CD4-positive, alpha-beta T cell (primary cell): Measurements from ENCODE around the gene RRAS2. TPM values are rescaled to one million over a fixed set of nuclear protein-coding genes. Genes with fewer than 3 reads are reported as not detected.

Experiments used
- ATAC-seq: fragments of 200-7000 bp; cut with Tn5 transposase; one replicate; pipeline ENCODE4 v1.10.0; 2022; ENCODE audit warnings: mild to moderate bottlenecking; ENCODE audit not compliant: poor library complexity
- CTCF ChIA-PET: fragments of 350-600 bp; sonication (Branson Sonifier 250); formaldehyde crosslinking; loops from one replicate; lab custom pipeline; 2021; ENCODE audit warnings: antibody characterized with exemption, inconsistent platforms; lab: Charles Lee
- POLR2A ChIA-PET: fragments of 350-600 bp; sonication (Branson Sonifier 250); formaldehyde crosslinking; loops from one replicate; lab custom pipeline; 2021; ENCODE audit warnings: antibody characterized with exemption, inconsistent platforms; lab: Charles Lee
- DNase-seq, 14 experiments: peaks; one replicate each; pipeline ENCODE4 v3.0.0-alpha.2; 2013 to 2020; ENCODE audit warnings: mixed read lengths in 2 of 14
- H3K27ac ChIP-seq, 2 donors: one replicate each; pipeline versions ENCODE4 v1.5.1 to v1.7.0; 2013; ENCODE audit warnings: low read length in 2 of 2, low read depth in 1 of 2, mild to moderate bottlenecking in 1 of 2
- H3K27me3 ChIP-seq, 2 experiments: 1 replicate in 1 of 2; 2 replicates in 1 of 2; pipeline versions ENCODE4 v1.6.1 to v1.7.0; 2013; ENCODE audit warnings: low read length in 2 of 2, control low read depth in 1 of 2, mild to moderate bottlenecking in 1 of 2, moderate library complexity in 1 of 2; ENCODE audit not compliant: insufficient read depth in 2 of 2, control insufficient read depth in 1 of 2
- H3K36me3 ChIP-seq: one replicate; pipeline ENCODE4 v1.6.1; 2013; ENCODE audit warnings: low read length, control low read depth; ENCODE audit not compliant: insufficient read depth
- H3K4me1 ChIP-seq: one replicate; pipeline ENCODE4 v1.6.1; 2013; ENCODE audit warnings: low read length, control low read depth; ENCODE audit not compliant: insufficient read depth
- H3K4me3 ChIP-seq: one replicate; pipeline ENCODE4 v1.5.1; 2013; ENCODE audit warnings: mild to moderate bottlenecking, low read length, moderate library complexity
- H3K9me3 ChIP-seq, 2 experiments: 1 replicate in 1 of 2; 2 replicates in 1 of 2; pipeline versions ENCODE4 v1.6.1 to v1.7.0; 2013; ENCODE audit warnings: low read length in 2 of 2, mild to moderate bottlenecking in 2 of 2, control low read depth in 1 of 2, moderate library complexity in 1 of 2; ENCODE audit not compliant: control insufficient read depth in 1 of 2, insufficient read depth in 1 of 2
- H3K27ac Mint-ChIP-seq: one replicate; pipeline ENCODE4 v1.8.0; 2020; ENCODE audit warnings: mixed read lengths
- H3K27me3 Mint-ChIP-seq: one replicate; pipeline ENCODE4 v1.8.0; 2021; ENCODE audit warnings: mixed read lengths
- H3K36me3 Mint-ChIP-seq: one replicate; pipeline ENCODE4 v1.8.0; 2021; ENCODE audit warnings: low read depth, mixed read lengths
- H3K4me1 Mint-ChIP-seq: one replicate; pipeline ENCODE4 v1.8.0; 2021; ENCODE audit warnings: low read depth, mixed read lengths
- H3K4me3 Mint-ChIP-seq: one replicate; pipeline ENCODE4 v1.8.0; 2020; ENCODE audit warnings: mild to moderate bottlenecking, mixed read lengths
- H3K9me3 Mint-ChIP-seq: one replicate; pipeline ENCODE4 v1.8.0; 2020; ENCODE audit warnings: mixed read lengths
- intact Hi-C, 2 experiments: fragments of 100-400 bp; cut with DNase I in 1 of 2; cut with micrococcal nuclease in 1 of 2; formaldehyde crosslinking; loops; one replicate each; pipeline versions ENCODE4 v1.15.1 to v1.9.0; 2023 to 2025; cut with DNase I, micrococcal nuclease
- total RNA-seq, 174 experiments: library from RNA in 2 of 174; stranded (reverse) in 2 of 174; gene quantifications; one replicate each; pipeline ENCODE4 v1.2.3 and lab custom pipeline; 2021 to 2026
- TF ChIP-seq, protein P1 (sequence below): fragments of 200-600 bp; IDR thresholded peaks from one replicate; pipeline ENCODE4 v1.8.0; 2022; ENCODE audit warnings: antibody characterized with exemption, mild to moderate bottlenecking

The RRAS2 gene
- total RNA-seq, 2 experiments from 2014 or later = 20.7 to 21.2 TPM

DNA sequence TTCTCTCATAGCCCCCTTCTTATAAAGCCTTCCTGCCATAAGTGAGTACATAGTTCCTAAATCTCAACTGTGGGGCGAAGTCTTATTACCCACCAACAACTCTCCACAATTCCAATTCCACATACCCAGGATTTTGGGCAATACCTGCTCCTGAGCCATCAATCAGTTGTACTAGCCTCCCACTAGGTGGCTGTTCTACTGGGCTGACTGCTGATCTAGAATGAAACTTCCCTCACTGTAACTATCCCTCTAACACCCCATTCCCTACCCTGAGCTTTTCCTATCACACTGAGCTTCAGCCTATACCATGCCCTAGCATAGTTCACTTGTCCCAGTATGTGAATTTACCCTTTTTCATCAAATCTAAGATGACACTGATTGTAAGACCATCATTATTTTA, 52.5 kb downstream of the RRAS2 start:
- Histone ChIP-seq H3K9me3 (no peaks in the 10 kb centered on the region), H3K4me1 (no peaks in the 10 kb centered on the region), H3K27me3 (no peaks in the 10 kb centered on the region), H3K4me3 (no peak overlapping the region), H3K36me3 (no peaks in the 10 kb centered on the region), H3K27ac (no peak overlapping the region)
- DNase-seq (no peak), ATAC-seq (no peak)
- TF ChIP-seq, protein P1, sequence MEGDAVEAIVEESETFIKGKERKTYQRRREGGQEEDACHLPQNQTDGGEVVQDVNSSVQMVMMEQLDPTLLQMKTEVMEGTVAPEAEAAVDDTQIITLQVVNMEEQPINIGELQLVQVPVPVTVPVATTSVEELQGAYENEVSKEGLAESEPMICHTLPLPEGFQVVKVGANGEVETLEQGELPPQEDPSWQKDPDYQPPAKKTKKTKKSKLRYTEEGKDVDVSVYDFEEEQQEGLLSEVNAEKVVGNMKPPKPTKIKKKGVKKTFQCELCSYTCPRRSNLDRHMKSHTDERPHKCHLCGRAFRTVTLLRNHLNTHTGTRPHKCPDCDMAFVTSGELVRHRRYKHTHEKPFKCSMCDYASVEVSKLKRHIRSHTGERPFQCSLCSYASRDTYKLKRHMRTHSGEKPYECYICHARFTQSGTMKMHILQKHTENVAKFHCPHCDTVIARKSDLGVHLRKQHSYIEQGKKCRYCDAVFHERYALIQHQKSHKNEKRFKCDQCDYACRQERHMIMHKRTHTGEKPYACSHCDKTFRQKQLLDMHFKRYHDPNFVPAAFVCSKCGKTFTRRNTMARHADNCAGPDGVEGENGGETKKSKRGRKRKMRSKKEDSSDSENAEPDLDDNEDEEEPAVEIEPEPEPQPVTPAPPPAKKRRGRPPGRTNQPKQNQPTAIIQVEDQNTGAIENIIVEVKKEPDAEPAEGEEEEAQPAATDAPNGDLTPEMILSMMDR = no peak
- Mint-ChIP-seq H3K4me1 (no peaks in the 10 kb centered on the region), H3K27ac (no peak overlapping the region), H3K9me3 (no peaks in the 10 kb centered on the region), H3K27me3 (no peaks in the 10 kb centered on the region), H3K4me3 (no peak overlapping the region), H3K36me3 (no peaks in the 10 kb centered on the region)
- intact Hi-C loops = loop anchor here (5.0 to 10.0 kb wide), 2 partner anchors 51 to 898 kb away; partner anchors contain the start of gene RRAS2 (in 1 of the 2)
- CTCF ChIA-PET = no interaction called here
- POLR2A ChIA-PET = no interaction called here

DNA sequence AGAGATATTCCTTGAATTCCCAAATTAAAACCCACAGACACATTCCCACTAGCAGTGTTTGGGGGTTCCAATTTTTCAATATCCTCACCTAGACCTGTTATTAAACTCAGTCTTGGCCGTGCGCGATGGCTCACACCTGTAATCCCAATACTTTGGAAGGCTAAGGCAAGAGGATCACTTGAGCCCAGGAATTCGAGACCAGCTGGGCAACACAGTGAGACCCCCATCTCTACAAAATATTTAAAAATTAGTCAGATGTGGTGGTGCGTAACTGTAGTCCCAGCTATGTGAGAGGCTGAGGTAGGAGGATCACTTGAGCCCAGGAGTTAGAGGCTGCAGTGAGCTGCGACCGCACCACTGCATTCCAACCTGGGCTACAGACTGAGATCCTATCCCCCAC, 53.3 kb downstream of the RRAS2 start:
- no peaks in the 10 kb centered on the region for H3K9me3 Mint-ChIP-seq
- CTCF ChIA-PET = no interaction called here
- DNase-seq (no peak), ATAC-seq (no peak)
- H3K27ac Mint-ChIP-seq = no peak overlapping the region
- no peaks in the 10 kb centered on the region for H3K27me3 Mint-ChIP-seq
- H3K9me3 ChIP-seq = no peaks in the 10 kb centered on the region
- no peaks in the 10 kb centered on the region for H3K36me3 Mint-ChIP-seq
- H3K27ac ChIP-seq = no peak overlapping the region
- no peak overlapping the region for H3K4me3 ChIP-seq
- POLR2A ChIA-PET = no interaction called here
- H3K4me3 Mint-ChIP-seq = no peak overlapping the region
- H3K27me3 ChIP-seq = no peaks in the 10 kb centered on the region
- no peaks in the 10 kb centered on the region for H3K4me1 Mint-ChIP-seq
- H3K4me1 ChIP-seq = peaks cover 2% of the 10 kb centered on the region
- intact Hi-C loops = loop anchor here (5.0 to 10.0 kb wide), 2 partner anchors 52 to 899 kb away; partner anchors contain the start of gene RRAS2 (in 1 of the 2)
- no peaks in the 10 kb centered on the region for H3K36me3 ChIP-seq
- TF ChIP-seq, protein P1 = no peak

DNA sequence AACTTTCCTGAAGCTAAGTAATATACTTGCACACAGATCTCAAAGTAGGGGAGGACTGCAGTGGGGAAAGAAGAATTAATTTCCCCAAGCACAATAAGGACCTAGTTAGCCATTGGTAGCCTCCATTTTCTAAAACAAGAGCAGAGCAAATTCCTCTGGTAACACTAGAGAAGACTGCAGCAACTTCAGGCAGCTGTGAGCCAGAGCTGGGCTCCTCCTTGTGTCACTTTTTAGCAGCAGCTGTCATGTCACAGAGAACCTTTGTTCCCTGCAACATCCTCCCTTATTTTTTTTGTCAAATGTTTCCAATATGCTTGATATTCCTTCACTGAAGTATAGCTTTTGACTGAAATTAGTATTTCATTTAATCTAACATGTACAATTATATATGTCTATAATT, 54.4 kb downstream of the RRAS2 start:
- no peaks in the 10 kb centered on the region for H3K36me3 ChIP-seq
- no peak overlapping the region for H3K4me3 Mint-ChIP-seq
- POLR2A ChIA-PET = no interaction called here

More for the DNA sequence above, 54.4 kb downstream of the RRAS2 start:
- CTCF ChIA-PET = interaction anchor here (1.2 kb wide), 1 partner anchor 151 kb away, joined by 3 read pairs; no protein-coding TSS in a partner anchor
- ATAC-seq = no peak
- no peaks in the 10 kb centered on the region for H3K27me3 Mint-ChIP-seq
- no peak for DNase-seq
- no peaks in the 10 kb centered on the region for H3K9me3 ChIP-seq
- intact Hi-C loops = loop anchor here (5.0 to 10.0 kb wide), 3 partner anchors 603 to 900 kb away; no protein-coding TSS in a partner anchor
- TF ChIP-seq, protein P1 = no peak
- no peaks in the 10 kb centered on the region for H3K27me3 ChIP-seq
- no peak overlapping the region for H3K27ac ChIP-seq
- no peaks in the 10 kb centered on the region for H3K9me3 Mint-ChIP-seq
- no peak overlapping the region for H3K4me3 ChIP-seq
- no peaks in the 10 kb centered on the region for H3K36me3 Mint-ChIP-seq
- no peak overlapping the region for H3K27ac Mint-ChIP-seq
- peaks cover 5% of the 10 kb centered on the region for H3K4me1 ChIP-seq
- H3K4me1 Mint-ChIP-seq = no peaks in the 10 kb centered on the region
